ENCODE data around the gene CAPS.

DNA sequence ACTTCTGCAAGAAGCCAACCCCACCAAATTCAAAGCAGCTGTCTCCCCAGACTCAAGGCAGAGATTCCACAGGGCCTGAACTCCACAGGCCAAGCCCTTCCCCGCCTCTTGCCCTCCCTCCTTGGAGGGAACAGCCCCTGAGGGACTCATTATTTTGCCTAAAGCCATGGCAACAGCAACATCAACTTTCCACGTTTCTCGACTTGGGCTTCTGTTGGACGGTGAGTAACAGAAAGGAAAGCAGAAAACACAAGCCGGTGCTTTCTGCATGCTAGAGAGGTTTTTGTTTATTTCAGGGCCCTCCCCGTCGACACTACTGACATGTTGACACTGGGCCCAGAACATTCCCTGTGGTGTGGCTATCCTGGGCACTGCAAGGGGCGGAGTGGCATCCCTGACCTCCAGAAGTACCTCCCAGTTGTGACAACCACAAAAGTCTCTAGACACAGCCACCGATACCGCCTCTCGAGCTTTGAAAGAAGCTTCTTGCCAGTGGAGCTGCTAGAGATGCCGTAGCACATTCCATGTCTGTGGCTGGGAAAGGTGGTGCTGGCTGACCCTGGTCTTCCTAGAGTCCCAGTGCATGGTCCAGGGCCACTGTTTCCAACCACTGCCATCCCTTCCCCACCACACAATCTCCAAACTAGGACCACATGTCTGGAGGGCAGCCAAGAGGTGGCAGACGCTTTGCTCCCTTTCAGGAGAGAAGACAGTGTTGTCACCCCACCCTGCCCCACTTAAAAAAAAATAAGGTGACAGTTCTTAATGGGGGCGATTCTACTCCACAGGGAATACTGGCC is 12.8 kb downstream of the CAPS start:
- TF ChIP-seq, protein P1, sequence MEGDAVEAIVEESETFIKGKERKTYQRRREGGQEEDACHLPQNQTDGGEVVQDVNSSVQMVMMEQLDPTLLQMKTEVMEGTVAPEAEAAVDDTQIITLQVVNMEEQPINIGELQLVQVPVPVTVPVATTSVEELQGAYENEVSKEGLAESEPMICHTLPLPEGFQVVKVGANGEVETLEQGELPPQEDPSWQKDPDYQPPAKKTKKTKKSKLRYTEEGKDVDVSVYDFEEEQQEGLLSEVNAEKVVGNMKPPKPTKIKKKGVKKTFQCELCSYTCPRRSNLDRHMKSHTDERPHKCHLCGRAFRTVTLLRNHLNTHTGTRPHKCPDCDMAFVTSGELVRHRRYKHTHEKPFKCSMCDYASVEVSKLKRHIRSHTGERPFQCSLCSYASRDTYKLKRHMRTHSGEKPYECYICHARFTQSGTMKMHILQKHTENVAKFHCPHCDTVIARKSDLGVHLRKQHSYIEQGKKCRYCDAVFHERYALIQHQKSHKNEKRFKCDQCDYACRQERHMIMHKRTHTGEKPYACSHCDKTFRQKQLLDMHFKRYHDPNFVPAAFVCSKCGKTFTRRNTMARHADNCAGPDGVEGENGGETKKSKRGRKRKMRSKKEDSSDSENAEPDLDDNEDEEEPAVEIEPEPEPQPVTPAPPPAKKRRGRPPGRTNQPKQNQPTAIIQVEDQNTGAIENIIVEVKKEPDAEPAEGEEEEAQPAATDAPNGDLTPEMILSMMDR (IDR thresholded peaks at IDR 0.05; ENCODE audit: borderline replicate concordance, extremely low read depth, low read length, poor library complexity, severe bottlenecking) = no peak
- no peak for TF ChIP-seq EZH2 (IDR thresholded peaks at IDR 0.05; ENCODE audit: borderline replicate concordance, low read depth, low read length, severe bottlenecking)

Measured in DND-41 (cell line).